ENCODE data around the gene ABLIM1.

Gene ABLIM1

GRCh38 chr10:114386452-114386851 lies 271.6 kb downstream of the ABLIM1 start:
- no peak for DNase-seq (ENCODE audit: low spot score)
- H3K4me3 ChIP-seq = no peak overlapping the region
- no peak overlapping the region for H3K27ac ChIP-seq
- no peak for TF ChIP-seq CTCF (IDR thresholded peaks at IDR 0.05)

- no peak for TF ChIP-seq CTCF (IDR thresholded peaks at IDR 0.05)
- Histone ChIP-seq H3K4me3 (no peak overlapping the region), H3K27ac (no peak overlapping the region)
- no peak for DNase-seq (ENCODE audit: low spot score)
Observed at GRCh38 chr10:114385557-114385956, 272.5 kb downstream of the ABLIM1 start.

GRCh38 chr10:114384601-114385000 lies 273.5 kb downstream of the ABLIM1 start:
- H3K4me3 ChIP-seq = no peak overlapping the region
- no peak for DNase-seq (ENCODE audit: low spot score)
- no peak overlapping the region for H3K27ac ChIP-seq
- no peak for TF ChIP-seq CTCF (IDR thresholded peaks at IDR 0.05)

GRCh38 chr10:114384181-114384580 lies 273.9 kb downstream of the ABLIM1 start:
- Histone ChIP-seq H3K27ac (no peak overlapping the region), H3K4me3 (no peak overlapping the region)
- no peak for TF ChIP-seq CTCF (IDR thresholded peaks at IDR 0.05)
- no peak for DNase-seq (ENCODE audit: low spot score)

All from coronary artery (tissue), 2 donors.